Measurements from ENCODE around the gene SH2D2A.
"Not testable (repeated sequence)": the region's sequence is repeated elsewhere in the genome, so short reads cannot be mapped to it uniquely, and the experiment has no call there.

SH2D2A gene

DNA sequence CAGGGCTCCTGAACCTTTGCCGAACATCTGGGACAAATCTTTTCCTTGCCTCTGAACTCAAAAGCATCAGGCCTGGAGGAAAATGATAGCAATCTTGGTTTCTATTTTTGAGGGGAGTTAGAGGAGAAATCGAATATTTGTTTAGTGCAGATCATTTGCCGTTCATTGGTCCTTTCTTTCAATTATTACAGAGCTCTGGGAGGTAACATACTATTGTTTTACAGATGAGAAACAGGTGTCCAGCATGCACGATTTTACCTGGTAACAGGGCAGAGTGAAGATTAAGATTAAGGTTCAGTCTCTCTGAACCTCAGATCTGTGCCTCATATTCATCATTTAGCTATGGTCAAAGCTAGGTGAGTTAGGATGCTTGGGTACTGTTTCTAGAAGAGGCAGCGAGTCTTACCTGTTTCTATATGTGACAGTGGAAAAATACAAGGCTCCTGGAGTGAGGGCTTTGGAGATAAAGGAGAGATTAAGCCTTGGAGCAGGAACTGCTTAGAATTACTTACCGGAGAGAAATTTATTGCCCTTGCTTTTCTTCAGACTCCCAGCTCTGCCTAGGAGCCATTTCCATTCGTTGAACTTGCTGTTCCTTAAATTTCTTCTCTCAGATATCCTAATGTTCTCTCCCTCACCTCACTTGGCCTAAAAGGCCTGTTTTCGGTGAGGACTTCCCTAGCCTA lies 47.9 kb downstream of the SH2D2A start:
- no peak for DNase-seq (ENCODE audit: low spot score)

DNA sequence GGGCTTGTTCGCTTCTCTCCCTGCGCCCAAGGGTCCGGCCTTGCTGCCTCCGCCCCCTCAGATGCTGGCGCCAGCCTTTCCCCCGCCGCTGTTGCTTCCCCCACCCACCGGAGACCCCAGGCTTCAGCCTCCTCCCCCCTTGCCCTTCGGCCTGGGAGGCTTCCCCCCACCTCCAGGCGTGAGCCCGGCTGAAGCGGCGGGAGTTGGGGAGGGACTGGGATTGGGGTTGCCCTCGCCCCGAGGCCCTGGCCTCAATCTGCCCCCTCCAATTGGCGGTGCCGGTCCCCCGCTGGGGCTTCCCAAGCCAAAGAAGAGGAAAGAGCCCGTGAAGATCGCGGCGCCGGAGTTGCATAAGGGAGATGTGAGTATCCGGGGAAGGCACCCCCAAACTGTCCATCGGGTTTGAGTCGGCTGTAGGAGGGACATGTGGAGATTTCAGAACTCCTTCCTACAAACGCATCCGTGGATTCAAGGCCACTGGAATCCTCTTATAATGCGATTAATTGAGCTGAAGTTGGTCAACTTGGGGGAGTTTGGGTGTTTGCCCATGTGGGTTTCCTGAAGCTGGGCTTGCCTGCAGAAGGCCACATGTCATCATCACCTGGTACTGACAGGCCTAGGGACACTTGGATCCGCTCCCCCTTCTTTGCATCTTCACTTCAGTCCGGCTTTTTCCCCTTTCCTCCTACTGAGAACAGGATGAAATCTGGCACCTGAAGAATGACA lies 48.6 kb downstream of the SH2D2A start:
- DNase-seq (ENCODE audit: low spot score): no peak

DNA sequence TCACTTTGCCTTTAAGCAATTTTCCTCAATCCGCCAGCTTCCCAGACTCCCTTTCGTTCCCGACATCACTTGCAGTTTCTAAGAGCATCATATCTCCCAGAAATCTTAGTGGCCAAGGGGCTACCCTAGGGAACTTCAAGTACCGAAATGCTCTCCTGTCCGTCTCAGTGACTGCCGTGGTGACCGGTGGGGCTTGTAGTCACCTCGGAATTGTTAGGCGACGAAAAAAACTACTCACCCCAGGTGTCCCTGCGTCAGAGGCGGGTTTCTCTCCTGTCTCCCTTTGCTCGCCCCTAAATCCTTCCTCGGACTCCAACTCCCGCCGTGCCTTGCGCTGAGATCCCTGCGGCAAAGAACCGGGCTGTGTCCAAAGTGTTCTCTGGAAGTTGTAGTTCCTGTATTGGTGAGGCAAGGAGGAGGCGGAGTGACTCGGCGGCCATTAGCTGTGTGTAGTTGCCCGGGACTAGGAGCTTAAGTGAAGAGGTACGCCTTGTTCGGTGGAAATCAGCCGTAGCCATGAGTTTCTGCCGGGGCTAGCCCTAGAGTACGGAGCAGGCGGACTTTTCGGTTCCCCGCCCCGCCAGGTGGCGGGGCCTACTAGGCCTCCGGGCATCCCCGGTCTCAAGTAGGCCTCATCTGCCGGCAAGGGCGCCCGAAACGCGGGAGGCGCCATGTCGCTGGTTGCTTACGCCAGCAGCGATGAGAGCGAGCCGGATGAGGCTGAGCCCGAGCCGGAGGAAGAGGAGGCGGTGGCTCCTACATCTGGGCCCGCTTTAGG lies 49.4 kb downstream of the SH2D2A start, which contains the start of gene PRCC:
TSS of gene PRCC (plus strand) at position 435 of the 778 bp plus-strand sequence. CDS start at position 672, 237 bp downstream.
- DNase-seq (ENCODE audit: low spot score): peak; percentile 100

GRCh38 chr1:156766298-156767100 lies 50.1 kb downstream of the SH2D2A start:
- no peak for DNase-seq (ENCODE audit: low spot score)

GRCh38 chr1:156765666-156766065 lies 51.0 kb downstream of the SH2D2A start:
- no peak for DNase-seq (ENCODE audit: low spot score)

DNA sequence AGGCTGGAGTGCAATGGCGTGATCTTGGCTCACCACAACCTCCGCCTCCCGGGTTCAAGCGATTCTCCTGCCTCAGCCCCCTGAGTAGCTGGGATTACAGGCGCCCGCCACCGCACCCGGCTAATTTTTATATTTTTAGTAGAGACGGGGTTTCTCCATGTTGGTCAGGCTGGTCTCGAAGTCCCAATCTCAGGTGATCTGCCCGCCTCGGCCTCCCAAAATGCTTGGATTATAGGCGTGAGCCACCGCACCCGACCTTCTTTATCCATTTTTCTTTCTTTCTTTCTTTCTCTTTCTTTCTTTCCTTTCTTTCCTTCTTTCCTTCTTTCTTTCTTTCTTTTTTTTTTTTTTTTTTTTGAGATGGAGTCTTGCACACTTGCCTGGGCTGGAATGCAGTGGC lies 51.5 kb downstream of the SH2D2A start:
- DNase-seq (ENCODE audit: low spot score): not testable (repeated sequence)

- DNase-seq (ENCODE audit: low spot score): no peak
Observed at GRCh38 chr1:156760796-156761104, 55.9 kb downstream of the SH2D2A start.

GRCh38 chr1:156760092-156760795 lies 56.4 kb downstream of the SH2D2A start:
- DNase-seq (ENCODE audit: low spot score): no peak

DNA sequence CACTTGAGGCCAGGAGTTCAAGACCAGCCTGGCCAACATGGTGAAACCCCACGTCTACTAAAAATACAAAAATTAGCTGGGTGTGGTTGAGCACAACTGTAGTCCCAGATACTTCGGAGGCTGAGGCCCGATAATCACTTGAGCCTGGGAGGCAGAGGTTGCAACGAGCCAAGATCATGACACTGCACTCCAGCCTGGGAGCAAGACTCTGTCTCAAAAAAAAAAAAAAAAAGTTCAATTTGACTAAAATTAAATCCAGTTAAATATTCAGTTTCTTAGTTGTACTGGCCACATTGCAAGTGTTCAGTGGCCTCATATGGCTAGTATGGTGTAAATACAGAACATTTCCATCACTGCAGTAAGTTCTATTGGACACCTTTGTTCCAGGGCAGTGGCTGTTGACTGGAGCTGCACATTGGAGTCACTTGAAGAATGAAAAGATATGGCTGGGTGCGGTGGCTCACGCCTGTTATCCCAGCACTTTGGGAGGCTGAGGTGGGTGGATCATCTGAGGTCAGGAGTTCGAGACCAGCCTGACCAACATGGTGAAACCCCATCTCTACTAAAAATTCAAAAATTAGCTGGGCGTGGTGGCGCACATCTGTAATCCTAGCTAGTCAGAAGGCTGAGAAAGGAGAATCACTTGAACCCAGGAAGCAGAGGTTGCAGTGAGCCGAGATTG lies 58.9 kb downstream of the SH2D2A start:
- DNase-seq (ENCODE audit: low spot score): not testable (repeated sequence)

DNA sequence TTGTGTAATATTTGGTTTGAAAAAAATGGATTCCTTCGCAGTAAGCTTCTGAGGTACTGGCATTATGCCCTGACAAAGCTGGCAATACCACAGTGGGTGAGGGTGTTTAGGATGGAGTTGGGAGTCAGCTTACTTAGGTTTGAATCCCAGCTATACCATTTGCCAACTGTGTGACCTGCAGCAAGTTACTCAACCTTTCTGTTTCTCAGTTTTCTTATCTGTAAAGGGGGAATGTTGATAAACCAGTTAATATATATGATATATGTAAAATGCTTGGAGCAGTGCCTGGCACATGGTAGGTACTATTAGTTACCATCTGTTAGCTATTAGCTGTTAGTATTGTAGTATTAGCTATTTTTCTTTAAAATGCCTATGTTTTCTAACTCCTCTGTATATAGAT lies 60.3 kb downstream of the SH2D2A start:
- no peak for DNase-seq (ENCODE audit: low spot score)

All from putamen (tissue), 1 donor.